MCF 10A (cell line): ENCODE data around the gene NBEAL2. TPM values are rescaled to one million over a fixed set of nuclear protein-coding genes. Genes with fewer than 3 reads are reported as not detected.
"Not testable (repeated sequence)": the region's sequence is repeated elsewhere in the genome, so short reads cannot be mapped to it uniquely, and the experiment has no call there.

ENCODE experiments used
- BruUV-seq: library from RNA; stranded (reverse); fragments of 400-500 nt; replicated peaks from 2 replicates; lab custom pipeline; 2021; lab: Mats Ljungman, UMichigan
- CTCF ChIA-PET: fragments of 300-600 bp; sonication (Branson Sonifier 250); formaldehyde crosslinking; extraction: SDS; loops from one replicate; lab custom pipeline; 2021; ENCODE audit warnings: antibody characterized with exemption, inconsistent platforms; lab: Yijun Ruan, JAX
- POLR2A ChIA-PET: fragments of 300-600, 350-650 bp; sonication (Branson Sonifier 250); formaldehyde crosslinking; extraction: SDS; loops from one replicate; lab custom pipeline; 2020; ENCODE audit warnings: antibody characterized with exemption, inconsistent platforms; lab: Yijun Ruan, JAX
- DNase-seq: peaks from one replicate; pipeline ENCODE4 v3.0.0-alpha.2; 2018; ENCODE audit not compliant: unreplicated experiment
- H3K27ac Mint-ChIP-seq: one replicate; pipeline ENCODE4 v1.8.0; 2022; ENCODE audit warnings: mild to moderate bottlenecking, low read depth, mixed read lengths; ENCODE audit not compliant: unreplicated experiment
- H3K27me3 Mint-ChIP-seq: one replicate; pipeline ENCODE4 v1.8.0; 2022; ENCODE audit warnings: mixed read lengths; ENCODE audit not compliant: insufficient read depth, unreplicated experiment
- H3K36me3 Mint-ChIP-seq: one replicate; pipeline ENCODE4 v1.8.0; 2022; ENCODE audit warnings: mild to moderate bottlenecking, moderate library complexity, mixed read lengths; ENCODE audit not compliant: insufficient read depth, unreplicated experiment
- H3K4me1 Mint-ChIP-seq: one replicate; pipeline ENCODE4 v1.8.0; 2022; ENCODE audit warnings: mixed read lengths; ENCODE audit not compliant: insufficient read depth, unreplicated experiment
- H3K4me3 Mint-ChIP-seq: one replicate; pipeline ENCODE4 v1.8.0; 2022; ENCODE audit warnings: mild to moderate bottlenecking, moderate library complexity, mixed read lengths; ENCODE audit not compliant: unreplicated experiment
- H3K9me3 Mint-ChIP-seq: one replicate; pipeline ENCODE4 v1.8.0; 2022; ENCODE audit warnings: mixed read lengths; ENCODE audit not compliant: unreplicated experiment
- CTCF ChIP-seq: fragments of 200-600 bp; IDR thresholded peaks from one replicate; pipeline ENCODE4 v1.8.0; 2022; ENCODE audit warnings: antibody characterized with exemption, mild to moderate bottlenecking; ENCODE audit not compliant: unreplicated experiment
- intact Hi-C: fragments of 100-400 bp; cut with micrococcal nuclease; formaldehyde crosslinking; loops from 2 replicates; pipeline ENCODE4 v1.14.1; 2022
- total RNA-seq: library from RNA; stranded (reverse); gene quantifications from 2 replicates; pipeline ENCODE4 v1.2.3, GENCODE V29; 2022

The NBEAL2 gene
- total RNA-seq, 1 experiment from 2014 or later: 14.2 TPM

GRCh38 chr3:46960835-46961234 lies 18.6 kb upstream of the NBEAL2 start:
- BruUV-seq: no TSS peak
- H3K4me3 Mint-ChIP-seq: no peak overlapping the region
- CTCF ChIA-PET: interaction anchor here (0.7 to 1.1 kb wide), 2 partner anchors 10 to 30 kb away, joined by 3 to 4 read pairs; no protein-coding TSS in a partner anchor
- H3K4me1 Mint-ChIP-seq: peaks cover 27% of the 10 kb centered on the region
- POLR2A ChIA-PET: interaction anchor here (0.8 kb wide), 1 partner anchor 15 kb away, joined by 3 read pairs; the partner anchor contains the start of gene CCDC12
- peaks cover 9% of the 10 kb centered on the region for H3K36me3 Mint-ChIP-seq
- intact Hi-C loops: no loop called here
- no peak for TF ChIP-seq CTCF
- no peaks in the 10 kb centered on the region for H3K9me3 Mint-ChIP-seq
- H3K27ac Mint-ChIP-seq: peak overlapping the region; percentile 87
- DNase-seq: no peak
- H3K27me3 Mint-ChIP-seq: no peaks in the 10 kb centered on the region

GRCh38 chr3:46962427-46962826 lies 17.0 kb upstream of the NBEAL2 start:
- POLR2A ChIA-PET: no interaction called here
- Mint-ChIP-seq H3K27me3 (no peaks in the 10 kb centered on the region), H3K27ac (no peak overlapping the region), H3K9me3 (no peaks in the 10 kb centered on the region), H3K36me3 (peaks cover 22% of the 10 kb centered on the region), H3K4me1 (peaks cover 39% of the 10 kb centered on the region), H3K4me3 (no peak overlapping the region)
- CTCF ChIA-PET: no interaction called here
- BruUV-seq: no TSS peak
- intact Hi-C loops: no loop called here
- DNase-seq: no peak
- no peak for TF ChIP-seq CTCF

- CTCF ChIA-PET: no interaction called here
- TF ChIP-seq CTCF: no peak
These were observed 16.5 kb upstream of the NBEAL2 start for GRCh38 chr3:46962990-46963389.

GRCh38 chr3:46964038-46964590 lies 15.4 kb upstream of the NBEAL2 start:
- H3K9me3 Mint-ChIP-seq, H3K27ac Mint-ChIP-seq, H3K27me3 Mint-ChIP-seq, intact Hi-C loops, BruUV-seq, DNase-seq, H3K4me3 Mint-ChIP-seq, POLR2A ChIA-PET: not testable (repeated sequence)
- CTCF ChIA-PET: interaction anchor here (1.8 kb wide), 1 partner anchor 11 kb away, joined by 5 read pairs; no protein-coding TSS in a partner anchor
- Mint-ChIP-seq H3K36me3 (peaks cover 13% of the 10 kb centered on the region), H3K4me1 (peaks cover 41% of the 10 kb centered on the region)

More at GRCh38 chr3:46962990-46963389, 16.5 kb upstream of the NBEAL2 start:
- intact Hi-C loops: no loop called here
- Mint-ChIP-seq H3K4me1 (peaks cover 41% of the 10 kb centered on the region), H3K27me3 (no peaks in the 10 kb centered on the region), H3K9me3 (no peaks in the 10 kb centered on the region), H3K4me3 (no peak overlapping the region), H3K27ac (no peak overlapping the region), H3K36me3 (peaks cover 17% of the 10 kb centered on the region)
- no peak for DNase-seq
- BruUV-seq: no TSS peak
- POLR2A ChIA-PET: no interaction called here
